Measurements from ENCODE around the gene LEPROT.

- TF ChIP-seq EZH2 (IDR thresholded peaks at IDR 0.05; ENCODE audit: insufficient read depth, poor library complexity, severe bottlenecking) (no peak), EZH2phosphoT487 (IDR thresholded peaks at IDR 0.05; ENCODE audit: insufficient read depth, low read depth) (no peak)
Observed at GRCh38 chr1:65388908-65389695, 31.4 kb upstream of the LEPROT start.

Data from GM23248 (cell line).